Measurements from ENCODE around the gene AGBL4. TPM values are rescaled to one million over a fixed set of nuclear protein-coding genes. Genes with fewer than 3 reads are reported as not detected.

AGBL4 gene
- total and polyA plus RNA-seq, 2 of the 4 experiments (the other 2 are of a cell fraction), result not detected

DNA sequence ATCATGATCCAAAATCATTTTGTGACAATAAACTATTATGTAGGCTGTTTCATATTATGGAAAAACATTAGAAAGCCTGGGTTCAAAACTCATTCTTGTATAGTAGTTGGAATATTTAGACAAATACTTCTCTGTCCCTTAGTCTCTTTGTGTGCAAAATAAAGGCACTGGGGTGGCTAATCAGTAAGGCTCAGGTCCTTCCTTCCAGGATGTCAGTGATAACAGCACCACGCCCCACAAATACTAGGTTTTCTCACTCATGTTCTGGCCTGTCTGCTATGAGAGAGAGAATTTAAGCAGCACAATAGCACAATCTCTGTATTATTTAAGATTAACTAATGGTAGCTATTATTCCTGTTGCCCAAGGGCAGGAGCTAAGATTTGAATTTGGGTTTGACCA, 788.8 kb downstream of the AGBL4 start:
- POLR2A ChIA-PET (ENCODE audit: unreplicated experiment), result no interaction called here
- no peak overlapping the region for H2AK9ac ChIP-seq (replicated peaks; ENCODE audit: low read depth, low read length, poor library complexity)
- H4K20me1 ChIP-seq (ENCODE audit: insufficient read depth, low read length), result no peaks in the 10 kb centered on the region
- in situ Hi-C loops (cut with MboI; ENCODE audit: low sequenced_read_pairs), result no loop called here
- H3K4me3 ChIP-seq (ENCODE audit: insufficient read depth, low read depth, low read length), result no peak overlapping the region
- TF ChIP-seq, protein P1, sequence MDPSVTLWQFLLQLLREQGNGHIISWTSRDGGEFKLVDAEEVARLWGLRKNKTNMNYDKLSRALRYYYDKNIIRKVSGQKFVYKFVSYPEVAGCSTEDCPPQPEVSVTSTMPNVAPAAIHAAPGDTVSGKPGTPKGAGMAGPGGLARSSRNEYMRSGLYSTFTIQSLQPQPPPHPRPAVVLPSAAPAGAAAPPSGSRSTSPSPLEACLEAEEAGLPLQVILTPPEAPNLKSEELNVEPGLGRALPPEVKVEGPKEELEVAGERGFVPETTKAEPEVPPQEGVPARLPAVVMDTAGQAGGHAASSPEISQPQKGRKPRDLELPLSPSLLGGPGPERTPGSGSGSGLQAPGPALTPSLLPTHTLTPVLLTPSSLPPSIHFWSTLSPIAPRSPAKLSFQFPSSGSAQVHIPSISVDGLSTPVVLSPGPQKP (IDR thresholded peaks at IDR 0.05; ENCODE audit: borderline replicate concordance, low read depth, low read length), result no peak
- TF ChIP-seq NFE2L2 (IDR thresholded peaks at IDR 0.05; ENCODE audit: low read depth, low read length) (no peak), SMC3 (IDR thresholded peaks at IDR 0.05; ENCODE audit: low read depth, low read length) (no peak), RCOR1 (IDR thresholded peaks at IDR 0.05; ENCODE audit: insufficient replicate concordance, low read length) (no peak), MXI1 (IDR thresholded peaks at IDR 0.05; ENCODE audit: borderline replicate concordance, low read depth, low read length) (no peak), BHLHE40 (IDR thresholded peaks at IDR 0.05; ENCODE audit: low read depth, low read length) (no peak), MAFK (IDR thresholded peaks at IDR 0.05; ENCODE audit: low read depth, low read length) (no peak), MAZ (IDR thresholded peaks at IDR 0.05; ENCODE audit: borderline replicate concordance, low read depth, low read length) (no peak)
- TF ChIP-seq, protein P2, sequence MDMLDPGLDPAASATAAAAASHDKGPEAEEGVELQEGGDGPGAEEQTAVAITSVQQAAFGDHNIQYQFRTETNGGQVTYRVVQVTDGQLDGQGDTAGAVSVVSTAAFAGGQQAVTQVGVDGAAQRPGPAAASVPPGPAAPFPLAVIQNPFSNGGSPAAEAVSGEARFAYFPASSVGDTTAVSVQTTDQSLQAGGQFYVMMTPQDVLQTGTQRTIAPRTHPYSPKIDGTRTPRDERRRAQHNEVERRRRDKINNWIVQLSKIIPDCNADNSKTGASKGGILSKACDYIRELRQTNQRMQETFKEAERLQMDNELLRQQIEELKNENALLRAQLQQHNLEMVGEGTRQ (IDR thresholded peaks at IDR 0.05; ENCODE audit: low read depth, low read length), result no peak
- TF ChIP-seq, protein P3, sequence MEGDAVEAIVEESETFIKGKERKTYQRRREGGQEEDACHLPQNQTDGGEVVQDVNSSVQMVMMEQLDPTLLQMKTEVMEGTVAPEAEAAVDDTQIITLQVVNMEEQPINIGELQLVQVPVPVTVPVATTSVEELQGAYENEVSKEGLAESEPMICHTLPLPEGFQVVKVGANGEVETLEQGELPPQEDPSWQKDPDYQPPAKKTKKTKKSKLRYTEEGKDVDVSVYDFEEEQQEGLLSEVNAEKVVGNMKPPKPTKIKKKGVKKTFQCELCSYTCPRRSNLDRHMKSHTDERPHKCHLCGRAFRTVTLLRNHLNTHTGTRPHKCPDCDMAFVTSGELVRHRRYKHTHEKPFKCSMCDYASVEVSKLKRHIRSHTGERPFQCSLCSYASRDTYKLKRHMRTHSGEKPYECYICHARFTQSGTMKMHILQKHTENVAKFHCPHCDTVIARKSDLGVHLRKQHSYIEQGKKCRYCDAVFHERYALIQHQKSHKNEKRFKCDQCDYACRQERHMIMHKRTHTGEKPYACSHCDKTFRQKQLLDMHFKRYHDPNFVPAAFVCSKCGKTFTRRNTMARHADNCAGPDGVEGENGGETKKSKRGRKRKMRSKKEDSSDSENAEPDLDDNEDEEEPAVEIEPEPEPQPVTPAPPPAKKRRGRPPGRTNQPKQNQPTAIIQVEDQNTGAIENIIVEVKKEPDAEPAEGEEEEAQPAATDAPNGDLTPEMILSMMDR (conservative IDR thresholded peaks at IDR 0.05; ENCODE audit: low read depth, low read length), result no peak
- intact Hi-C loops (cut with micrococcal nuclease), result no loop called here
- H4K91ac ChIP-seq (ENCODE audit: insufficient read depth, low read depth, low read length), result no peak overlapping the region
- dilution Hi-C loops (cut with HindIII; ENCODE audit: low sequenced_read_pairs, unreplicated experiment), result no loop called here
- no peak overlapping the region for H3K4ac ChIP-seq (ENCODE audit: low read depth, low read length)
- ATAC-seq (ENCODE audit: low read depth) (no peak), DNase-seq (no peak)
- no TSS peak for BruUV-seq (replicated peaks)
- H2AK5ac ChIP-seq (ENCODE audit: low read depth, low read length), result no peak overlapping the region
- H3K9ac ChIP-seq (ENCODE audit: low read depth, low read length), result no peak overlapping the region
- H2BK5ac ChIP-seq (ENCODE audit: low read depth, low read length, poor library complexity, severe bottlenecking), result no peak overlapping the region
- H3K56ac ChIP-seq (ENCODE audit: extremely low read depth, insufficient read depth, low read length), result no peak overlapping the region
- no peak overlapping the region for H2BK120ac ChIP-seq (ENCODE audit: low read depth, low read length)
- H3K27ac ChIP-seq (ENCODE audit: insufficient read depth, low read length), result no peak overlapping the region
- no peak overlapping the region for H2BK20ac ChIP-seq (ENCODE audit: low read depth, low read length)
- H2AFZ ChIP-seq (replicated peaks; ENCODE audit: low read length, poor library complexity), result no peak overlapping the region
- no peak overlapping the region for H3K14ac ChIP-seq (replicated peaks; ENCODE audit: low read depth, low read length)
- H4K8ac ChIP-seq (ENCODE audit: low read depth in 2 of 2, low read length in 2 of 2), result no peak overlapping the region
- no CpG with 5 or more reads among the region's 1 CpG for WGBS, 2 experiments (ENCODE audit: extremely low coverage in 2 of 2, insufficient read length in 1 of 2)
- H4K5ac ChIP-seq (ENCODE audit: low read depth, low read length), result no peak overlapping the region
- CTCF ChIA-PET, result no interaction called here
- H3K4me2 ChIP-seq (ENCODE audit: low read depth, low read length), result no peak overlapping the region
- no peak overlapping the region for H2BK15ac ChIP-seq (ENCODE audit: low read depth, low read length)
- peaks cover 3% of the 10 kb centered on the region; the same call in 1 of the 2 replicates for H3K9me3 ChIP-seq (ENCODE audit: control insufficient read depth, insufficient read depth, low read length)
- H3K36me3 ChIP-seq (ENCODE audit: control insufficient read depth, insufficient read depth, low read length), result no peaks in the 10 kb centered on the region
- no peaks in the 10 kb centered on the region for H3K4me1 ChIP-seq (ENCODE audit: control insufficient read depth, insufficient read depth, low read length)
- no peak overlapping the region for H3K18ac ChIP-seq (ENCODE audit: low read depth, low read length)
- H3K27me3 ChIP-seq (ENCODE audit: control insufficient read depth, insufficient read depth, low read length), result no peaks in the 10 kb centered on the region
- H3K23ac ChIP-seq (ENCODE audit: low read depth, low read length), result no peak overlapping the region
- H3K79me1 ChIP-seq (ENCODE audit: low read depth in 1 of 2, low read length in 2 of 2), result no peaks in the 10 kb centered on the region
- H3K9me1 ChIP-seq (ENCODE audit: insufficient read depth, low read length), result no peaks in the 10 kb centered on the region
